Neuronal stem cell (in vitro differentiated cells): ENCODE measurements around the gene DLG5.

Experiments used
- DNase-seq: peaks from one replicate; pipeline ENCODE4 v3.0.0-alpha.2; 2013; ENCODE audit warnings: low spot score
- H2AFZ ChIP-seq: one replicate; pipeline ENCODE4 v1.6.1; 2013; ENCODE audit warnings: mild to moderate bottlenecking, low read length, inconsistent platforms
- H2AK5ac ChIP-seq: 2 replicates; pipeline ENCODE4 v1.6.1; 2013; ENCODE audit warnings: low read depth, mild to moderate bottlenecking, inconsistent platforms, low read length, moderate library complexity, mixed read lengths
- H2BK120ac ChIP-seq: 2 replicates; pipeline ENCODE4 v1.6.1; 2013; ENCODE audit warnings: low read depth, mild to moderate bottlenecking, inconsistent platforms, low read length, moderate library complexity, mixed read lengths
- H2BK12ac ChIP-seq: one replicate; pipeline ENCODE4 v1.6.1; 2013; ENCODE audit warnings: low read length, inconsistent platforms
- H2BK15ac ChIP-seq: 2 replicates; pipeline ENCODE4 v1.6.1; 2013; ENCODE audit warnings: mild to moderate bottlenecking, low read length, inconsistent platforms, mixed read lengths
- H2BK5ac ChIP-seq: one replicate; pipeline ENCODE4 v1.6.1; 2013; ENCODE audit warnings: inconsistent platforms, mild to moderate bottlenecking, low read length, moderate library complexity
- H3K14ac ChIP-seq: one replicate; pipeline ENCODE4 v1.6.1; 2013; ENCODE audit warnings: low read length, inconsistent platforms
- H3K18ac ChIP-seq: 2 replicates; pipeline ENCODE4 v1.6.1; 2013; ENCODE audit warnings: low read length, inconsistent platforms
- H3K23ac ChIP-seq: 2 replicates; pipeline ENCODE4 v1.6.1; 2013; ENCODE audit warnings: low read depth, mild to moderate bottlenecking, mixed read lengths, low read length, inconsistent platforms; ENCODE audit not compliant: poor library complexity
- H3K27ac ChIP-seq: replicated peaks from 3 replicates; pipeline ENCODE4 v1.5.1; 2013; ENCODE audit warnings: low read length, inconsistent platforms
- H3K27me3 ChIP-seq, 3 experiments: 2 replicates each; pipeline ENCODE4 v1.6.1; 2013; ENCODE audit warnings: low read length in 3 of 3, mild to moderate bottlenecking in 2 of 3, inconsistent platforms in 1 of 3, low read depth in 1 of 3, mixed read lengths in 1 of 3, moderate library complexity in 1 of 3; ENCODE audit not compliant: control insufficient read depth in 3 of 3, insufficient read depth in 3 of 3
- H3K36me3 ChIP-seq, 2 donors: replicated peaks in 1 of 2; 2 replicates each; pipeline ENCODE4 v1.6.1; 2013; ENCODE audit warnings: low read length in 2 of 2; ENCODE audit not compliant: control insufficient read depth in 2 of 2, insufficient read depth in 2 of 2
- H3K4ac ChIP-seq: 2 replicates; pipeline ENCODE4 v1.6.1; 2013; ENCODE audit warnings: inconsistent platforms, mild to moderate bottlenecking, low read length, moderate library complexity
- H3K4me1 ChIP-seq, 2 donors: 1 replicate in 1 of 2; 2 replicates in 1 of 2; pipeline ENCODE4 v1.6.1; 2013; ENCODE audit warnings: low read length in 2 of 2, low read depth in 1 of 2; ENCODE audit not compliant: control insufficient read depth in 2 of 2, insufficient read depth in 1 of 2
- H3K4me2 ChIP-seq: one replicate; pipeline ENCODE4 v1.6.1; 2013; ENCODE audit warnings: mild to moderate bottlenecking, low read length, inconsistent platforms; ENCODE audit not compliant: insufficient read depth, poor library complexity, severe bottlenecking
- H3K4me3 ChIP-seq, 2 donors: 2 replicates each; pipeline ENCODE4 v1.5.1; 2013; ENCODE audit warnings: low read length in 2 of 2, mild to moderate bottlenecking in 2 of 2, inconsistent platforms in 1 of 2, moderate library complexity in 1 of 2
- H3K79me1 ChIP-seq: one replicate; pipeline ENCODE4 v1.6.1; 2013; ENCODE audit warnings: low read depth, mild to moderate bottlenecking, inconsistent platforms, low read length, moderate library complexity
- H3K9ac ChIP-seq: one replicate; pipeline ENCODE4 v1.6.1; 2013; ENCODE audit warnings: mild to moderate bottlenecking, low read depth, low read length, inconsistent platforms; ENCODE audit not compliant: poor library complexity
- H3K9me3 ChIP-seq, 2 donors: replicated peaks in 1 of 2; 2 replicates each; pipeline versions ENCODE3 to v1.6.1; 2013; ENCODE audit warnings: low read length in 2 of 2, mild to moderate bottlenecking in 2 of 2, inconsistent platforms in 1 of 2, low read depth in 1 of 2, mixed read lengths in 1 of 2, moderate library complexity in 1 of 2; ENCODE audit not compliant: control insufficient read depth in 2 of 2, insufficient read depth in 1 of 2
- H4K8ac ChIP-seq: one replicate; pipeline ENCODE4 v1.6.1; 2013; ENCODE audit warnings: low read depth, mild to moderate bottlenecking, inconsistent platforms, low read length, moderate library complexity
- H4K91ac ChIP-seq: one replicate; pipeline ENCODE4 v1.6.1; 2013; ENCODE audit warnings: low read length, low read depth, mild to moderate bottlenecking, inconsistent platforms; ENCODE audit not compliant: poor library complexity
- WGBS, 2 donors: extraction: QIAGEN DNeasy Blood & Tissue Kit; methylation state at CpG; one replicate each; pipeline ENCODE4 v1.1.7; 2013; ENCODE audit warnings: missing lambda C conversion rate in 2 of 2, mixed read lengths in 1 of 2; ENCODE audit not compliant: insufficient read length in 2 of 2, insufficient replicate concordance in 1 of 2; ENCODE audit errors: extremely low coverage in 2 of 2; 5-methylcytosine and 5-hydroxymethylcytosine counted together

Gene DLG5

GRCh38 chr10:77789861-77790260 is 136.7 kb downstream of the DLG5 start:
- Histone ChIP-seq H2AK5ac (no peak overlapping the region), H3K4ac (no peak overlapping the region), H4K91ac (no peak overlapping the region), H2BK5ac (no peak overlapping the region), H3K23ac (peak overlapping the region; percentile 62), H2AFZ (no peak overlapping the region), H3K27me3 (no peaks in the 10 kb centered on the region), H3K9me3 (no peaks in the 10 kb centered on the region), H2BK120ac (no peak overlapping the region), H3K14ac (no peak overlapping the region), H3K4me3 (no peak overlapping the region), H2BK12ac (no peak overlapping the region), H3K9ac (no peak overlapping the region), H3K36me3 (peaks cover 33 to 65% of the 10 kb centered on the region in 2 donors), H4K8ac (peak overlapping the region; percentile 44), H3K4me1 (no peaks in the 10 kb centered on the region), H3K4me2 (no peak overlapping the region), H2BK15ac (no peak overlapping the region), H3K27ac (no peak overlapping the region), H3K18ac (no peak overlapping the region), H3K79me1 (peaks cover 3% of the 10 kb centered on the region)
- no peak for DNase-seq
- no CpG with 5 or more reads among the region's 7 CpGs for WGBS, 2 donors

- no peak overlapping the region for H3K4ac ChIP-seq
- no peak overlapping the region for H3K4me2 ChIP-seq
- H3K4me3 ChIP-seq: no peak overlapping the region
- H3K27me3 ChIP-seq: no peaks in the 10 kb centered on the region
- no peaks in the 10 kb centered on the region for H3K79me1 ChIP-seq
- no peaks in the 10 kb centered on the region for H3K9me3 ChIP-seq
- H4K8ac ChIP-seq: no peak overlapping the region
- no peak overlapping the region for H3K14ac ChIP-seq
- no peak overlapping the region for H4K91ac ChIP-seq
- no peaks in the 10 kb centered on the region for H3K4me1 ChIP-seq
- no peak overlapping the region for H3K23ac ChIP-seq
- H3K9ac ChIP-seq: no peak overlapping the region
- H3K27ac ChIP-seq: no peak overlapping the region
- DNase-seq: no peak
- no peak overlapping the region for H2BK15ac ChIP-seq
- no peak overlapping the region for H2BK5ac ChIP-seq
- no peak overlapping the region for H2AK5ac ChIP-seq
- H3K18ac ChIP-seq: no peak overlapping the region
- H2AFZ ChIP-seq: no peak overlapping the region
- no CpG with 5 or more reads among the region's 5 CpGs for WGBS, 2 donors
- no peak overlapping the region for H2BK12ac ChIP-seq
- H2BK120ac ChIP-seq: no peak overlapping the region
- H3K36me3 ChIP-seq: peaks cover 29 to 60% of the 10 kb centered on the region in 2 donors
Measured at GRCh38 chr10:77789016-77789415, 137.5 kb downstream of the DLG5 start.

- H3K36me3 ChIP-seq: peaks cover 25 to 59% of the 10 kb centered on the region in 2 donors
- no CpG with 5 or more reads among the region's 11 CpGs for WGBS, 2 donors
Measured at GRCh38 chr10:77788496-77789010, 138.0 kb downstream of the DLG5 start.

GRCh38 chr10:77787440-77787839 is 139.1 kb downstream of the DLG5 start:
- no peaks in the 10 kb centered on the region for H3K79me1 ChIP-seq
- H4K91ac ChIP-seq: no peak overlapping the region
- H3K27ac ChIP-seq: no peak overlapping the region
- no peak overlapping the region for H2AFZ ChIP-seq
- H2BK15ac ChIP-seq: no peak overlapping the region
- H4K8ac ChIP-seq: no peak overlapping the region
- no peak overlapping the region for H3K14ac ChIP-seq
- no peak overlapping the region for H2BK5ac ChIP-seq
- no peak overlapping the region for H3K4me3 ChIP-seq
- no peak overlapping the region for H2BK12ac ChIP-seq
- H3K4me2 ChIP-seq: no peak overlapping the region
- no peak overlapping the region for H3K18ac ChIP-seq
- H3K23ac ChIP-seq: no peak overlapping the region
- H3K36me3 ChIP-seq: peaks cover 20 to 58% of the 10 kb centered on the region in 2 donors
- no peak overlapping the region for H3K4ac ChIP-seq
- H3K9ac ChIP-seq: no peak overlapping the region
- no CpG with 5 or more reads among the region's 12 CpGs for WGBS, 2 donors
- no peak overlapping the region for H2BK120ac ChIP-seq
- H3K27me3 ChIP-seq: no peaks in the 10 kb centered on the region
- no peak overlapping the region for H2AK5ac ChIP-seq
- no peaks in the 10 kb centered on the region for H3K4me1 ChIP-seq
- no peak for DNase-seq
- no peaks in the 10 kb centered on the region for H3K9me3 ChIP-seq

More at GRCh38 chr10:77788496-77789010, 138.0 kb downstream of the DLG5 start:
- no peak overlapping the region for H3K27ac ChIP-seq
- H3K18ac ChIP-seq: no peak overlapping the region
- no peak overlapping the region for H3K9ac ChIP-seq
- DNase-seq: no peak
- no peak overlapping the region for H2AFZ ChIP-seq
- no peak overlapping the region for H3K4me3 ChIP-seq
- no peak overlapping the region for H3K4me2 ChIP-seq
- H2AK5ac ChIP-seq: no peak overlapping the region
- no peak overlapping the region for H4K91ac ChIP-seq
- H3K79me1 ChIP-seq: no peaks in the 10 kb centered on the region
- no peak overlapping the region for H2BK12ac ChIP-seq
- H2BK120ac ChIP-seq: no peak overlapping the region
- no peak overlapping the region for H3K23ac ChIP-seq
- H3K14ac ChIP-seq: no peak overlapping the region
- H2BK15ac ChIP-seq: no peak overlapping the region
- no peaks in the 10 kb centered on the region for H3K9me3 ChIP-seq
- H3K4ac ChIP-seq: no peak overlapping the region
- no peak overlapping the region for H2BK5ac ChIP-seq
- no peaks in the 10 kb centered on the region for H3K27me3 ChIP-seq
- no peaks in the 10 kb centered on the region for H3K4me1 ChIP-seq
- no peak overlapping the region for H4K8ac ChIP-seq
